Measurements from ENCODE around the gene PPP1R1B. TPM values are rescaled to one million over a fixed set of nuclear protein-coding genes. Genes with fewer than 3 reads are reported as not detected.

The PPP1R1B gene
- polyA plus RNA-seq: 0.14 to 0.35 TPM (median 0.18 TPM) in 3 replicates
- not detected for polyA plus RNA-seq (2011; ENCODE audit: low read depth)
- polyA plus RNA-seq (2011; cell fraction: cytosol; rRNA removed): 0.19 and 0.27 TPM in 2 replicates
- 0.11 and 0.15 TPM in 2 replicates for polyA plus RNA-seq (2011; cell fraction: nucleus; rRNA removed)
- polyA plus RNA-seq (2012; ENCODE audit: low replicate concordance): 0.21 TPM in 1 of 2 replicates, not detected in the other
- polyA minus RNA-seq: 0.13 to 0.33 TPM (median 0.19 TPM) in 3 replicates
- polyA minus RNA-seq (2011; cell fraction: cytosol; rRNA and poly(A)+ RNA removed): not detected
- polyA minus RNA-seq (2011; cell fraction: nucleus; rRNA and poly(A)+ RNA removed): not detected in 2 replicates

DNA sequence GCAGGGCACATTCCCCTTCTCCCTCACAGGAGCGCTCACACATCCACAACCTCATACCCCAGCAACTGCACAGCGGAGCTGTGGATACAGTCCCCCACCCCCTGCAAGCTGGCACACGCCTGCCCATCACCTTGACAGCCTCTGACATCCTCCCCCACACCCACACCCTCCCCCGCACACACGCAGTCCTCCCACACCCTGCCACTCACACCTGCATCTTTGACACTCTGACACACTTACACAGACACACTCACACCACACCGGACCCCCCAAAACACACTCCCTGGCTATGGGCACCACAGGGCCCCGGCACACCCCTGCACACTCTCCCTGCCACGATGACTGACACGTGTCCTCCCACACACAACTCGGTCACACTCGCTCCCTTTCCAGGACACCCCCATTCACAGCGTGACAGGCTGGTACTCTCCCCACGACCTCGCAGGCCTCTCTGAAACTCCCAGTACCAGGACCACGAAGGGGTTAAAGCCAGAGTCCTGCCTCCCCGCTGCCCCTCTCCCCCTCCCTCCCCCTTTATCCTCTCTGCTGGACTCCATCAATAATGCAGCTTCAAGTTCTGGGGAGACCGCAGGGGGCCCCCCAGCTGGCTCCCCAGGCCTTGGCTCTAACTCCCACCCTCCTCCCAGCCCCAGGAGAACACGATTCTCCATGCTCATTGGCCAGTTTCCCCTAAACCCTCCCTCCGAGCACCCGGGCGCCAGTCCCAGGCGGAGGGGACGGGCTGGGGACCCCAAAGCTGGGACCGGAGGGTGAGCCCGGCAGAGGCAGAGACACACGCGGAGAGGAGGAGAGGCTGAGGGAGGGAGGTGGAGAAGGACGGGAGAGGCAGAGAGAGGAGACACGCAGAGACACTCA, at the start of gene PPP1R1B:
PPP1R1B (plus strand) TSS at position 782 of the 876 bp plus-strand sequence. CDS start 441 bp downstream, outside the sequence.
- TF ChIP-seq CTCF (optimal IDR thresholded peaks at IDR 0.05 in 1 of 3, IDR thresholded peaks at IDR 0.05 in 1 of 3, conservative IDR thresholded peaks at IDR 0.05 in 1 of 3; ENCODE audit: extremely low read depth in 1 of 3, insufficient read depth in 2 of 3, low read length in 3 of 3) (no peak), EZH2 (IDR thresholded peaks at IDR 0.05; ENCODE audit: low read length) (no peak)
- peaks cover 41% of the 10 kb centered on the region for H3K27me3 ChIP-seq (ENCODE audit: control insufficient read depth, extremely low read depth, insufficient read depth, low read length)
- H3K79me2 ChIP-seq (ENCODE audit: control insufficient read depth, insufficient read depth, low read length): no peaks in the 10 kb centered on the region
- no peaks in the 10 kb centered on the region for H3K9me3 ChIP-seq (ENCODE audit: control insufficient read depth, low read depth, low read length)
- no peak for FAIRE-seq
- dilution Hi-C loops (cut with MboI; ENCODE audit: extremely low pct_ligation_motif_present, low sequenced_read_pairs): no loop called here
- H3K4me2 ChIP-seq (ENCODE audit: control insufficient read depth, extremely low read depth, insufficient read depth, low read depth, low read length): peak within 1 kb of the TSS; percentile 87
- no peaks in the 10 kb centered on the region for H3K36me3 ChIP-seq (ENCODE audit: control insufficient read depth in 2 of 2, extremely low read depth in 1 of 2, insufficient read depth in 2 of 2, low read length in 2 of 2)
- H3K9me1 ChIP-seq (ENCODE audit: control insufficient read depth, extremely low read depth, insufficient read depth, low read length): no peaks in the 10 kb centered on the region
- H2AFZ ChIP-seq (ENCODE audit: control insufficient read depth, low read length): peak within 1 kb of the TSS; percentile 81
- no peak for DNase-seq (ENCODE audit: low read depth, low spot score)
- H3K27ac ChIP-seq (ENCODE audit: control insufficient read depth, insufficient read depth, low read length): no peak within 1 kb of the TSS
- peaks cover 40% of the 10 kb centered on the region for H3K4me1 ChIP-seq (ENCODE audit: control insufficient read depth, extremely low read depth, insufficient read depth, low read length)
- H4K20me1 ChIP-seq (ENCODE audit: control insufficient read depth, extremely low read depth, insufficient read depth, low read length): peaks cover 2% of the 10 kb centered on the region
- peak within 1 kb of the TSS; percentile 37 for H3K9ac ChIP-seq (ENCODE audit: control insufficient read depth, extremely low read depth, insufficient read depth, low read length)
- peak within 1 kb of the TSS in 2 of 3 experiments; percentile 57 to 61 for H3K4me3 ChIP-seq (ENCODE audit: control insufficient read depth in 2 of 3, extremely low read depth in 1 of 3, insufficient read depth in 2 of 3, low read depth in 1 of 3, low read length in 3 of 3)

GRCh38 chr17:39578272-39578671, 48.5 kb upstream of the PPP1R1B start:
- no peaks in the 10 kb centered on the region for H3K9me3 ChIP-seq (ENCODE audit: control insufficient read depth, low read depth, low read length)
- FAIRE-seq: no peak

More at GRCh38 chr17:39578272-39578671, 48.5 kb upstream of the PPP1R1B start:
- H3K4me1 ChIP-seq (ENCODE audit: control insufficient read depth, extremely low read depth, insufficient read depth, low read length): no peaks in the 10 kb centered on the region
- no peaks in the 10 kb centered on the region for H3K9me1 ChIP-seq (ENCODE audit: control insufficient read depth, extremely low read depth, insufficient read depth, low read length)
- H3K4me2 ChIP-seq (ENCODE audit: control insufficient read depth, extremely low read depth, insufficient read depth, low read depth, low read length): no peak overlapping the region
- no peaks in the 10 kb centered on the region for H4K20me1 ChIP-seq (ENCODE audit: control insufficient read depth, extremely low read depth, insufficient read depth, low read length)
- no peak for TF ChIP-seq CTCF (optimal IDR thresholded peaks at IDR 0.05 in 1 of 3, IDR thresholded peaks at IDR 0.05 in 1 of 3, conservative IDR thresholded peaks at IDR 0.05 in 1 of 3; ENCODE audit: extremely low read depth in 1 of 3, insufficient read depth in 2 of 3, low read length in 3 of 3)
- no peak for TF ChIP-seq EZH2 (IDR thresholded peaks at IDR 0.05; ENCODE audit: low read length)
- dilution Hi-C loops (cut with MboI; ENCODE audit: extremely low pct_ligation_motif_present, low sequenced_read_pairs): no loop called here
- H3K27me3 ChIP-seq (ENCODE audit: control insufficient read depth, extremely low read depth, insufficient read depth, low read length): peaks cover 13% of the 10 kb centered on the region
- H3K36me3 ChIP-seq (ENCODE audit: control insufficient read depth in 2 of 2, extremely low read depth in 1 of 2, insufficient read depth in 2 of 2, low read length in 2 of 2): no peaks in the 10 kb centered on the region
- DNase-seq (ENCODE audit: low read depth, low spot score): no peak
- no peak overlapping the region for H3K27ac ChIP-seq (ENCODE audit: control insufficient read depth, insufficient read depth, low read length)
- no peaks in the 10 kb centered on the region for H3K79me2 ChIP-seq (ENCODE audit: control insufficient read depth, insufficient read depth, low read length)
- H3K9ac ChIP-seq (ENCODE audit: control insufficient read depth, extremely low read depth, insufficient read depth, low read length): no peak overlapping the region
- no peak overlapping the region for H3K4me3 ChIP-seq (ENCODE audit: control insufficient read depth in 2 of 3, extremely low read depth in 1 of 3, insufficient read depth in 2 of 3, low read depth in 1 of 3, low read length in 3 of 3)
- H2AFZ ChIP-seq (ENCODE audit: control insufficient read depth, low read length): no peak overlapping the region
